ENCODE measurements around the gene FKBP6. TPM values are rescaled to one million over a fixed set of nuclear protein-coding genes. Genes with fewer than 3 reads are reported as not detected.

The FKBP6 gene
- total and polyA plus RNA-seq, 2 of the 13 experiments (the other 11 are each of a cell fraction or from before 2014, with no cell fraction given), result 0.07 to 0.20 TPM

- no peak for TF ChIP-seq ZNF484 (CRISPR knock-in tag; IDR thresholded peaks at IDR 0.05; ENCODE audit: borderline replicate concordance, low read depth)
- TF ChIP-seq CTCF (CRISPR knock-in tag; IDR thresholded peaks at IDR 0.05), result no peak
- no peak for TF ChIP-seq ZNF570 (CRISPR knock-in tag; IDR thresholded peaks at IDR 0.05; ENCODE audit: borderline replicate concordance)
- TF ChIP-seq ATF2 (CRISPR knock-in tag; IDR thresholded peaks at IDR 0.05), result peak; percentile 58
- TF ChIP-seq ZFP82 (CRISPR knock-in tag; IDR thresholded peaks at IDR 0.05; ENCODE audit: borderline replicate concordance), result no peak
- no peak for TF ChIP-seq PREB (CRISPR knock-in tag; IDR thresholded peaks at IDR 0.05)
- peak; percentile 98 for TF ChIP-seq ZNF687 (CRISPR knock-in tag; IDR thresholded peaks at IDR 0.05)
- TF ChIP-seq PRDM10 (CRISPR knock-in tag; IDR thresholded peaks at IDR 0.05; ENCODE audit: low read depth), result no peak
- no peak for TF ChIP-seq SP1 (IDR thresholded peaks at IDR 0.05)
- no peak for TF ChIP-seq SP1 (CRISPR knock-in tag; IDR thresholded peaks at IDR 0.05)
- TF ChIP-seq SOX5 (CRISPR knock-in tag; IDR thresholded peaks at IDR 0.05; ENCODE audit: borderline replicate concordance), result peak; percentile 54; the same call in 1 of the 2 replicates
- TF ChIP-seq ZNF784 (CRISPR knock-in tag; IDR thresholded peaks at IDR 0.05; ENCODE audit: borderline replicate concordance), result no peak
- TF ChIP-seq ZBTB2 (CRISPR knock-in tag; IDR thresholded peaks at IDR 0.05; ENCODE audit: low read depth), result peak; percentile 78
Observed at GRCh38 chr7:73308665-73309214, 19.2 kb upstream of the FKBP6 start, which contains the start of gene NSUN5 (continued).

All from HepG2 (cell line).